ENCODE measurements around the gene CC2D1A. TPM values are rescaled to one million over a fixed set of nuclear protein-coding genes. Genes with fewer than 3 reads are reported as not detected.

The CC2D1A gene
- total RNA-seq, 4 donors from 2014 or later: 113 to 294 (median 177) TPM

DNA sequence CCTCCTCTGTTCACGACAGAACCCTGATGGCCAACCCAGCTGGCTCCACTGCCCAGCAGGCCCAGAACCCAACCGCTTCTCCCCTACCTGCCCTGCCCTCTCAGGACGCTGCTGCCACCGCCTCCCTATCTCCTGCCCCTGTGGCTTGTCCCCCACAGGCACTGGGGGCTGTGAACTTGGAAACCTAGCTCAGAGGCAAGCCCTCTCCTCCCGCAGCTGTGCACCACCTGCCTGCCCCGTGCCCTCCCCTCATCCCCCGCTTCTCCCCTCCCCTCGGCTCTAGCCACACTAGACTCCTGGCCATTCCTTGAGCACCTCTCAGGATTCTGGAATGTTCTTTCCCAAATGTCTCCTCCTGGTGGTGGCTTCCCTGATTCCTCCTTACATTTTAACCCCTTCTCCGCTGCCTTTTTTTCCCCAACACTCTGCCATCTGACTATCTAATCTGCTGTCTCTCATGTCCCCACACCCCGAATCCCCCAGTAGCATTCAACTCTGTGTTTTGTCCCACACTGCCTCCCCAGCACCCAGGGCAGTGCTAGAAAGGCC is 22.4 kb upstream of the CC2D1A start:
- intact Hi-C loops (cut with DNase I; ENCODE audit: low total_unique reads): no loop called here
- Histone ChIP-seq H3K4me1 (peaks cover 22 to 69% (median 51%) of the 10 kb centered on the region in 4 donors), H3K27ac (no peak overlapping the region), H3K4me3 (no peak overlapping the region), H3K27me3 (no peaks in the 10 kb centered on the region), H3K9me3 (no peaks in the 10 kb centered on the region), H3K36me3 (no peaks in the 10 kb centered on the region)
- WGBS, 2 donors (ENCODE audit: low coverage in 1 of 2): 64 to 89% methylated on average over 3 to 10 of the region's 10 CpGs
- DNase-seq: no peak
- in situ Hi-C loops (cut with MboI; ENCODE audit: low pct_ligation_motif_present in 1 of 4, low pct_unique_long_range_greater_than_20kb in 1 of 4, low sequenced_read_pairs in 3 of 4): loop anchor here in 2 of 4 donors (10.0 to 25.0 kb wide), 2 partner anchors 171 to 179 kb away; partner anchors contain the start of genes MISP3 (in 1 of the 2) and PALM3 (in 1 of the 2)
- TF ChIP-seq POLR2AphosphoS5 (IDR thresholded peaks at IDR 0.05): no peak
- TF ChIP-seq POLR2A (IDR thresholded peaks at IDR 0.05): no peak
- TF ChIP-seq, protein P1, sequence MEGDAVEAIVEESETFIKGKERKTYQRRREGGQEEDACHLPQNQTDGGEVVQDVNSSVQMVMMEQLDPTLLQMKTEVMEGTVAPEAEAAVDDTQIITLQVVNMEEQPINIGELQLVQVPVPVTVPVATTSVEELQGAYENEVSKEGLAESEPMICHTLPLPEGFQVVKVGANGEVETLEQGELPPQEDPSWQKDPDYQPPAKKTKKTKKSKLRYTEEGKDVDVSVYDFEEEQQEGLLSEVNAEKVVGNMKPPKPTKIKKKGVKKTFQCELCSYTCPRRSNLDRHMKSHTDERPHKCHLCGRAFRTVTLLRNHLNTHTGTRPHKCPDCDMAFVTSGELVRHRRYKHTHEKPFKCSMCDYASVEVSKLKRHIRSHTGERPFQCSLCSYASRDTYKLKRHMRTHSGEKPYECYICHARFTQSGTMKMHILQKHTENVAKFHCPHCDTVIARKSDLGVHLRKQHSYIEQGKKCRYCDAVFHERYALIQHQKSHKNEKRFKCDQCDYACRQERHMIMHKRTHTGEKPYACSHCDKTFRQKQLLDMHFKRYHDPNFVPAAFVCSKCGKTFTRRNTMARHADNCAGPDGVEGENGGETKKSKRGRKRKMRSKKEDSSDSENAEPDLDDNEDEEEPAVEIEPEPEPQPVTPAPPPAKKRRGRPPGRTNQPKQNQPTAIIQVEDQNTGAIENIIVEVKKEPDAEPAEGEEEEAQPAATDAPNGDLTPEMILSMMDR (IDR thresholded peaks at IDR 0.05): peak in 1 of 5 experiments; percentile 25
- TF ChIP-seq EP300 (IDR thresholded peaks at IDR 0.05; ENCODE audit: low read depth): no peak

DNA sequence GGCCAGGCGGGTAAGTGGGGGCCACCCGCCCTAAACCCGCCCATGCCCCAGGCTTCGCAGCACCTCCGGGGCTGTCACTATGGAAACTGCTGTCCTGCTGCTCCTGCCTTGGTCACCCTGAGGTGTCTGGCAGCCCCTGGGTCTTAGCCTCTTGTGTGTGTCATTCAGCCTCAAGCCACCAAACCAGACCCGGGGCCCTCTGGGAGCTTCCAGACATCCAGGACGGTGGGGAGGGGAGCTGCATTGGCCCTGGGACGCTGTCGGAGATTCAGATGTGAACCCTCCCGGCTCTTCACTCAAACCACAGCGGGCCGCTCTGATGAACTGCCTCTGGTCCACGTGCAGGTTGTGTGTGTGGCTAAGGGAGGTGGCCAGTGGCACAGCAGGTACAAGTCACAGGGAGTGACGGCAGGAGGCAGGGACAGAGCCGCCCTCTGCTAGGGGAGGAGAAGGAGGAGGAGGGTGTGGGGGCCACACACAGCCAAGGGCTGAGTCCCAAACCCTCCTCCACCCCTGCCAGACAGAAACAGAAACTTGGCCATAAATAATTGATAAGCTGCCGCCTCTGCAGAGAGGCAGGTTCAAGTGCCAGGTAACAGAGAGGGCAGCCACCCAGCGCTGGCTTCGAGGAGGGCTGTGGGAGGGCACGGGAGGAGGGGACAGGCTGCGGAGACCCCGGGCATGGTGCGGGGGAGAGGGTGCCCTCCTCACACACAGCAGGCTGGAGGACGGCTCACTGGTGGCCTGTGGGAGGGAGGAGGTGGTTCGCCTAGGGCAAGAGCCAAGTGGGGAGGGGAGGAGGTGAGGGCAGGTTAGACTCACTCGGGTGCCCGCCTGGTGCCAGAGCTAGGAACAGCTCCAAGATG is 21.0 kb upstream of the CC2D1A start:
- TF ChIP-seq POLR2A (IDR thresholded peaks at IDR 0.05): peak; percentile 68
- TF ChIP-seq, protein P1 (IDR thresholded peaks at IDR 0.05): no peak
- peak; percentile 59 to 73 (median 66) for TF ChIP-seq POLR2AphosphoS5 (IDR thresholded peaks at IDR 0.05)
- TF ChIP-seq EP300 (IDR thresholded peaks at IDR 0.05; ENCODE audit: low read depth): no peak
- intact Hi-C loops (cut with DNase I; ENCODE audit: low total_unique reads): no loop called here
- H3K36me3 ChIP-seq: no peaks in the 10 kb centered on the region
- no peaks in the 10 kb centered on the region for H3K27me3 ChIP-seq
- H3K27ac ChIP-seq: peak overlapping the region; percentile 67 to 80 (median 74)
- peak; percentile 81 for DNase-seq
- H3K9me3 ChIP-seq: no peaks in the 10 kb centered on the region
- in situ Hi-C loops (cut with MboI; ENCODE audit: low pct_ligation_motif_present in 1 of 4, low pct_unique_long_range_greater_than_20kb in 1 of 4, low sequenced_read_pairs in 3 of 4): loop anchor here in 2 of 4 donors (10.0 to 25.0 kb wide), 2 partner anchors 170 to 177 kb away; partner anchors contain the start of genes MISP3 (in 1 of the 2) and PALM3 (in 1 of the 2)
- H3K4me1 ChIP-seq: peaks cover 22 to 67% (median 46%) of the 10 kb centered on the region in 4 donors
- no peak overlapping the region for H3K4me3 ChIP-seq
- 42% methylated on average over 26 of the region's 26 CpGs; no CpG with 5 or more reads in 1 of the 2 donors for WGBS, 2 donors (ENCODE audit: low coverage in 1 of 2)

DNA sequence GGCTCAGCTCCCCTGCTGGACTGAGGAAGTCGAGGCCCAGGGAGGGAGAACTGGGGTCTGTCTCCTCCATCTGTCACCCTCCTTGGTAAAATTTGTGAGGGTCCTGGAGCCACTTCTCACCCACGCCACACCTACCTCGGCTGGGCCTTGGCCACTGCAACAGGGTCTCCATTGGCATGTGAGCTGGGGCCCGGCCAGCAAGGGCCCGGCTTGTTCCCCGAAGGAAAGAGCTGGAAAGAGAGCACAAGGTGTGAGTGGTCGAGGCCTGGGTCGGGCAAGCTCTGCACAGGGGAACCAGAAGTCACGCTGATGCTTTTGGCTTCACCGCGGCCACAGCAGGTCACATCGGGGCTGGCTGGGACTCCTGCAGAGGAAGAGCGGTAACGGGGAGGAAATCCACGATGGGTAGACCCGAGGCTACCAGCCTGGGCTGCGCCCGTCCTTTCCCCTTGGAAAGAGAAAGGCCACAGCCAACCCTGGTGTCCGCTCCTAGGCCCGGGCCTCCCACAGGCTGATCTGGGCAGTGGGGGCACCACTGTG is 20.1 kb upstream of the CC2D1A start:
- H3K27me3 ChIP-seq: no peaks in the 10 kb centered on the region
- intact Hi-C loops (cut with DNase I; ENCODE audit: low total_unique reads) (no loop called here), in situ Hi-C loops (cut with MboI; ENCODE audit: low pct_ligation_motif_present in 1 of 4, low pct_unique_long_range_greater_than_20kb in 1 of 4, low sequenced_read_pairs in 3 of 4) (loop anchor here in 2 of 4 donors (10.0 to 25.0 kb wide), 2 partner anchors 169 to 176 kb away; partner anchors contain the start of genes MISP3 (in 1 of the 2) and PALM3 (in 1 of the 2))
- H3K27ac ChIP-seq: peak overlapping the region; percentile 67 to 80 (median 74)
- DNase-seq: no peak
- peaks cover 16 to 59% (median 39%) of the 10 kb centered on the region in 4 donors for H3K4me1 ChIP-seq
- H3K4me3 ChIP-seq: no peak overlapping the region
- H3K36me3 ChIP-seq: no peaks in the 10 kb centered on the region
- no peak for TF ChIP-seq POLR2A (IDR thresholded peaks at IDR 0.05)
- TF ChIP-seq EP300 (IDR thresholded peaks at IDR 0.05; ENCODE audit: low read depth): no peak
- no peak for TF ChIP-seq POLR2AphosphoS5 (IDR thresholded peaks at IDR 0.05)
- TF ChIP-seq, protein P1 (IDR thresholded peaks at IDR 0.05): no peak
- 90% methylated on average over 20 of the region's 20 CpGs; no CpG with 5 or more reads in 1 of the 2 donors for WGBS, 2 donors (ENCODE audit: low coverage in 1 of 2)
- no peaks in the 10 kb centered on the region for H3K9me3 ChIP-seq
